Mucosa of rectum (tissue), 2 donors: ENCODE results near the gene POLD2.

Experiments used
- H3K27ac ChIP-seq, 2 donors: one replicate each; pipeline ENCODE4 v1.7.0; 2013; ENCODE audit warnings: inconsistent platforms in 2 of 2, low read depth in 2 of 2, low read length in 2 of 2
- H3K27me3 ChIP-seq, 2 donors: one replicate each; pipeline ENCODE4 v1.7.0; 2013; ENCODE audit warnings: low read length in 2 of 2; ENCODE audit not compliant: control insufficient read depth in 2 of 2, insufficient read depth in 2 of 2
- H3K36me3 ChIP-seq, 2 donors: one replicate each; pipeline ENCODE4 v1.7.0; 2013; ENCODE audit warnings: low read length in 2 of 2; ENCODE audit not compliant: control insufficient read depth in 2 of 2, insufficient read depth in 2 of 2
- H3K4me1 ChIP-seq, 2 donors: one replicate each; pipeline ENCODE4 v1.7.0; 2013; ENCODE audit warnings: low read length in 2 of 2, mild to moderate bottlenecking in 1 of 2; ENCODE audit not compliant: control insufficient read depth in 2 of 2, insufficient read depth in 2 of 2
- H3K4me3 ChIP-seq, 2 donors: one replicate each; pipeline ENCODE4 v1.7.0; 2013; ENCODE audit warnings: low read length in 2 of 2
- H3K9ac ChIP-seq, 2 donors: one replicate each; pipeline ENCODE4 v1.7.0; 2013; ENCODE audit warnings: low read length in 2 of 2, low read depth in 1 of 2, mild to moderate bottlenecking in 1 of 2
- H3K9me3 ChIP-seq, 2 donors: one replicate each; pipeline ENCODE4 v1.7.0; 2013; ENCODE audit warnings: low read length in 2 of 2; ENCODE audit not compliant: control insufficient read depth in 2 of 2
- donor health status: healthy.
- donor health status: Normal muscosa, but diverticular disease.

POLD2 gene

DNA sequence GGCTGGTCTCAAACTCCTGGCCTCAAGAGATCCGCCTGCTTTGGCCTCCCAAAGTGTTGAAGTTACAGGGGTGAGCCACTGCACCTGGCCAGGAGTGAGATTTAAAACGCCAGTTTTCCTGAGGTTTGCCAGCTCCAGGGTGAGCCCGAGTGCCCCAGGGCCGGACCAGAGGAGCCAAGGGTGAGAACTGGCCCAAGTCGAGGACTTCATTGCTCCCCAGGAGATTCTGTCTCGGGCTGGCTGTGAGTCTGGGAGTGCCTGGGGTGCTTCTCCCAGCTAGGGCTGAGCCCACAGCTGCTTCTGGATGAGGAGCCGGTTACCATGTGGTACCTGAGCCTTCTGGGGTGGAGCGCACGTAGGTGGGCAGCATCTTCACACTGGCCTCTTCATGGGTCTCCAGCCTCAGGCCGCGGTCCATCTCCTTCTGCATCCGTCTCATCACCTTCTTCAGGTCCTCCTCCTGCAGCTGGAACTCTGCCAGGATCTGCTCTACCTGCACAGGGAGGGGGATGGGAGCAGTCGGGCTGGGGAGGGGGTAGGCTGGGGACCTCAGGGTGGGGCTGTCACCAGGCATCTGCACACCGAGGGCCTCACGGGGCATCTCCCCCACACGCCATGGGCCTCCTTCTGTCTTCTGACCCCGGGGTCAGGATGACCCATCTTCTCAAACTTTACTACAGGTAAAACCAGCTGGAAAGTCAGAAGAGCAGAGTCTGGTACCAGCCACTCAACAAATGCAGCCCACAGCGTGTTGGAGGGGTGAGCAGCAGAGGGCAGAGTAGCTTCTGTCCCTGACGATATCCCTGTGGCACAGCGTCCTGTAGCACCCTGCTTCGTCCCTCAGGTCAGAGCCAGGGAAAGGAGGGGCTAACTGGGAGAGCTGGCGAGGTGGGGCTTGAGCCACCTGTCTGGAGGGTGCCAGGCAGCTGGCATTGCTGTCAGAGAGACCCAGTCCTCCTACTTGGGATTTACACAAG, 29.9 kb upstream of the POLD2 start:
- Histone ChIP-seq H3K27ac (no peak overlapping the region), H3K4me1 (no peaks in the 10 kb centered on the region), H3K9ac (no peak overlapping the region), H3K27me3 (no peaks in the 10 kb centered on the region), H3K9me3 (no peaks in the 10 kb centered on the region), H3K4me3 (no peak overlapping the region), H3K36me3 (no peaks in the 10 kb centered on the region)

DNA sequence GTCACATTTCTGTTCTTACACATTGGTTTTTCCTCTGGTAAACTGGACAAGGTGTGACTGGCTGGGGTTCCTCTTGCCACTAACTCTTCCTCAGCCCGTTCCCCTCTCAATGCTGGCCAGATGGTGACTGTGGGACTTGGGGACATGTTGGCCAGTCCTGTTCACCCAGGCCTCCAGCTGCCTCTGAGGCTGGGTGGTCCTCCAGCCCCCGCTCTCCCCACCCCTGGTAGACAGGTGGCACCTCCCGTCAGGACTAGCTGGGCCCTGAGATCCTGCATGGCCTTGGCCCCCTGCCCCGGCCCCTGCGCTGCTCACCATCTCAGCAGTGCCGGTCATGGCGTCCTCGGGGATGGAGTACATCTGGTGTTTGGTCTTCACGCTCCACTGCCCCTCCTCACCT, 28.6 kb upstream of the POLD2 start:
- Histone ChIP-seq H3K9ac (no peak overlapping the region), H3K4me3 (no peak overlapping the region), H3K4me1 (no peaks in the 10 kb centered on the region), H3K27me3 (no peaks in the 10 kb centered on the region), H3K36me3 (no peaks in the 10 kb centered on the region), H3K9me3 (no peaks in the 10 kb centered on the region), H3K27ac (no peak overlapping the region)

DNA sequence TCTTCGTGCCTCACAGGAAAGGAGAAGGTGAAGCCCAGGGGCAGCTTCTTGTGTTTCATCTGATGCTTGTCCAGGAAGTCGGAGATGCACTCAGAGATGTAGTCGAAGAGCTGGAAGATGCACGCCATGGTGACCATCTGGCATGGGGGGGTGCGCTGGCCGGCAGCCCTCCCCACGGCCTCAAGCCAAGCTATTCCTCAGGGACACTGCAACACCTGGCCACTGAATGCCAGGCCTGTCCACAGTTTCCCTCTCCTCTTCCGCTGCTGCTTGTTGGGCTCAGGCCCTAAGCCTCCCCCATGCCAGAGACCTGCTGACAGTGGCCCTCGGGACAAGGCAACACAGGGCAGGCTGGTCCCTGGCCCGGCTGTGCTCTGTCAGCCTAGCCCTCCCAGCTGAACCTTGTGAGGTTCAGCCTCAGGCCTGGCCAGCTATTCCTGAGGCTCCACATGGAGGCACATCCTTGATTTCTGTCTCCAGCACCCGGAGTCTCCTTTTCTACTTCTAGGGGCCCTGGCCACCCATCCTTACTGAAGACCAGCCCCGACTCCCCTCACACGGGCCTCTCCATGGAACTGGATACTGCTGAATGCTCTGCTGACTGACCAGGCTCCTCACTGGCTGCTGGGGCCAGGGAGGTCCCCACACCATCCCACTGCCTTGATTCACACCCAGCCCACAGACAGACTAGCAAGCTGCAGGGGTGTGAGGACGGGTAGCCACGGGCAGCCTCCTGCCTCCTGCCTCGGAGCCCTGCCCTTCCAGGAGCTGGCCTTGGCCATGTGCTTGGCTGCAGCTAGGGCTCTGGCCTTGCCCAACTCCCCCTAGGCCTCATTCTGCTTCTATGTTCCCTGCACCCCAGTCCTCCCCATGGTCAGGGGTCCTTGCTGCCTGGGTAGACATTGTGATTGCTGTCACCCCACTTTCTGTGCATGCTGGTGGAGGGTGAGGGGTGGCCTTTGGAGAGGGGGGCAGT, 27.9 kb upstream of the POLD2 start:
- Histone ChIP-seq H3K9me3 (no peaks in the 10 kb centered on the region), H3K4me3 (no peak overlapping the region), H3K27me3 (no peaks in the 10 kb centered on the region), H3K9ac (no peak overlapping the region), H3K27ac (no peak overlapping the region), H3K4me1 (peaks cover 0 to 5% of the 10 kb centered on the region in 2 donors), H3K36me3 (no peaks in the 10 kb centered on the region)

DNA sequence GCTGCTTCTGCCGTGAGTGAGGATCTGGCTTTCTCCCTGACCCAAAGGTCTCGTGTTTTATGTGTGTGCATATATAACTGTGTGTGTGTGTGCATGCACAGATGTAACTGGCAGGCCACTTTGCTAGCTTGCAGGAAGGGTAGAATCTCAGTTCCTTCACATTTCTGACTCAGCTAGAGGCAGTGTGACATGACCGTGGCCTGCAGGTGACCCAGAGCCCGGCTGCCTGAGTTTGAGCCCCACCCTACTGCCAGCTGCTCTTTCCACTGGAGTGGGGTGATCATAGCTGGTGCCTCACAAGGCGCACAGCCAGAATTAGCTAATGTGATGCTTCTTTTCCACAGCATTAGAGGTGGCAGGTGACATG, 27.1 kb upstream of the POLD2 start:
- no peak overlapping the region for H3K9ac ChIP-seq
- no peaks in the 10 kb centered on the region for H3K27me3 ChIP-seq

DNA sequence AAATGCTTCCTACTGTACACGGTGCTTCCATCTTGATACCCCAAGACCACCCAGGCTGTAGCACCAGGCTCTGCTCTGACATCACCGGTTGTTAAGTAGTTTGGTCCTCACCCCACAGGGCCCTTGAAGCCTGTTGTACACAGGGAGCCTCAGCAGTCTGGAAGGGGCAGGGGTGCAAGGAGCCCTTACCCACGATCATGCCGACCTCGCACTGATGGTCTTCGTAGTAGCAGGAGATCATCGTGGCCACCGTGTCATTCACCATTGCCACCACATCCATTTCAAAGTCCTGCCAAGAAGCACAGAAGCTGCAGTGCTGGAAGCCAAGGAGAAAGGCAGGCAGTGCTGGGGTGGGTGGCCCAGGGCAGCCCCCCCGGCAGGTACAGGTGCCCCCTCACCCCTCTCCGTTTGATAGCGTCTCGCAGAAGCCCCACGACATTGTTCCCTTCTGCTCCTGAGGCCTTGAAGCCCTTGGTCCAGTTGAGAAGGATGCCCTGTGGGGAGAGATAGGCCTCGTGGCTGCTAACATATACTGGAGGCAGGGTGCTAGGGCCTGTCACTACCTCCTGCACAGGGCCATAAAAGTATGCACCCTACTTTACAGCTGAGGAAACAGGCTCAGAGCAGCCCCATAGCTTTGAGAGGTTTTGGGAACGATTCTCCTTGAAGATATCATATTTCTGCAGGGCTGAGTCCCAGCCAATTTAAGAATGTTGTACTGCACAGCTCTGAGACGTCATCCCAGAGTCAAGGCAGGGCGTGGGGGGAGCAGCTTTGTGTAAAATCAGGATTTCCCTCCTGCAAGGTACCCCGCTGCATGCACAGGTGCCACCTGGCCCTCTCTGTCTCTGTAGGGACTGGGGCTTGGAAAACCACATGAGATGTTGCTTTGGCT, 26.5 kb upstream of the POLD2 start:
- Histone ChIP-seq H3K27me3 (no peaks in the 10 kb centered on the region), H3K4me1 (peaks cover 0 to 6% of the 10 kb centered on the region in 2 donors), H3K27ac (no peak overlapping the region), H3K36me3 (no peaks in the 10 kb centered on the region), H3K4me3 (no peak overlapping the region), H3K9me3 (no peaks in the 10 kb centered on the region), H3K9ac (no peak overlapping the region)

More for the DNA sequence above, 27.1 kb upstream of the POLD2 start:
- Histone ChIP-seq H3K9me3 (no peaks in the 10 kb centered on the region), H3K27ac (no peak overlapping the region), H3K4me3 (no peak overlapping the region), H3K4me1 (peaks cover 0 to 6% of the 10 kb centered on the region in 2 donors), H3K36me3 (no peaks in the 10 kb centered on the region)

DNA sequence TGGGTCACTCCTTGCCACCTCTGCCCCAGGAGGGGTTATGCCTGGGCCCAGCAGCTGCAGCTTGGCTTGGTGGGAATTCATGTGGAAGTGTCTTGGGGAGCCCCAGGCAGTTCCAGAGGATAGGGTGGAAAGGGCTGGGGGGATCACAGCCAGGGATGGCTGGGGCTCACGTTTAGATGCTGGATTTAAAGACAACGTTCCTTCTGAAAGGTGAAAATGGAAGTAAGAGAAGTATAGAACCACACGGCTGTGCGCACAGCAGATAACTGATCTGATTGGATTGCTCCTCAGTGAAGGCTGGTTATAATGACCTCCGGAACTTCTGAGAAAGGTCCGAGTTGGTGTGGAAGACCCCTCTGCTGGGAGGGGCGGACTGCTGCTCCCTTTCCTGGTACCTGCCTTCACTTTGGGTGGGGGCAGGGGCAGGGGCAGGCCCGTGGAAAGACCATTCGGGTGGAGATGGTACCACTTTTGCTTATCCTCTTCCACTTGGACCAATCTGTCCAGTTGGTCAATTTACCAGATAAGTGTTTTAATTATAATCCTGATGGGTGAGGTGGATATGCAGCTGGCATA, 25.7 kb upstream of the POLD2 start:
- Histone ChIP-seq H3K36me3 (no peaks in the 10 kb centered on the region), H3K4me1 (peaks cover 0 to 6% of the 10 kb centered on the region in 2 donors), H3K9ac (no peak overlapping the region), H3K27me3 (no peaks in the 10 kb centered on the region), H3K4me3 (no peak overlapping the region), H3K27ac (no peak overlapping the region), H3K9me3 (no peaks in the 10 kb centered on the region)

DNA sequence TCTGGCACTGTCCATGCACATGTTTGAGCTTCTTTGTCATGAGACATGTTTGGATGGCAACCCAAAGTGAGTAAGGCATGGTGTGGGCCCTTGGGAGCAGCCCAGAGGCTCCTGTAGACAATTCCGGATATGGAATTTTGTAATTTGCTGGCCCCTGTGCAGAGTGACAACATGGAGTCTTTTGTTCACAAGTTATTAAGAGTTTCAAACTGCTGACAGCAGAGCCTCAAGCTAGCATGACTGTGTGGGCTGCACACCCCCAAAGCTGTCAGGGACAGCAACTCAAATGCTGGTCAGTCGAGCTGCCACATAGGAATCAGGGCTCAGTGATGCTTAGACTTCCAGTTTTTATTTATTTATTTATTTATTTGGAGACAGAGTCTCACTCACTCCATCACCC, 24.8 kb upstream of the POLD2 start:
- H3K9me3 ChIP-seq, result no peaks in the 10 kb centered on the region
- H3K4me1 ChIP-seq, result peaks cover 0 to 6% of the 10 kb centered on the region in 2 donors
- H3K36me3 ChIP-seq, result no peaks in the 10 kb centered on the region
- no peak overlapping the region for H3K9ac ChIP-seq
- no peak overlapping the region for H3K4me3 ChIP-seq
- no peak overlapping the region for H3K27ac ChIP-seq
- H3K27me3 ChIP-seq, result no peaks in the 10 kb centered on the region

DNA sequence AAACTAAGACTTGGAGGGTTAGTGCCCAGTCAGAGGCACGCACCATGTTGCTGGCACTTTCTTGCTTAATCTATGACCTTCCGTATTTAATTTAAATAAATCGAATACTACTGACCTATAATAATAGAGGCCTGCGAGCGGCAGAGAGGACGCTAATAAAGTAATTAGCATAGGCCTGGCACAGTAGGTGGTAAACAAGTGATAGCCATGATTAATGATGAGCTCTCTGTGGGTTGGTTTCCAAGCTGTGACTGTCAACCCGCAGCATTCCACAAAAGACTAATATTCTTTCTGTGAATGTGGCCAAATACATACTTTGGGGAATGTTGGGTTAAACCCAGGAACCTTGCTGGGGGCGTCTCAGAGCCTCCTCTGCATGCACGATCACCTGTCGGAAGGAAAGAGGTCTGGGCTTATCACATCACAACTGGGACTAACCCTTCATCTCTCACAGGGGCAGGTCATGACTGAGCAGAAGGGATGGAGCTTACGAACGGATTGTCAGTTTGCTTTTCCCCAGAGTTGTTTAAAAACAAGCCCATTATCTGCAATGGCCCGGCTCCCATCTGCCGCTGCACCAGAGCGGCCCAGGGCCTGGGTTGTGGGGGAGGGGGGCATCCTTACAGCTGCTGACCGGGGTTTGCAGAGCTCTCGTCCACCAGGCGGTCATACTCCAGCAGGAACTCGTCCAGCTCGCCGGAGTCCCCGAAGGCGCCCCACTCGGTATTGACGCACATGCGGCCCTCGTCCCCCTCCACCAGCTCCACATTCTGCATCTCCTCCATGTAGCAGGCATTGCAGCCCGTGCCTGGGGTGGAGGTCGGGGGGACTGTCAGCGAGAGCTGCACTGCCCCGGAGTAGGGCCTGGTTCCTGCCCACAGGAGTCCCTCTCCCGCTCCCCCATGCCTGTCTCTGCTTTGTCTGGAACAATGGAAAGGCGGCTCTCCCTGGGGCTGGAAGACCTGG, 24.0 kb upstream of the POLD2 start:
- Histone ChIP-seq H3K9me3 (no peaks in the 10 kb centered on the region), H3K4me1 (peaks cover 0 to 6% of the 10 kb centered on the region in 2 donors), H3K4me3 (no peak overlapping the region), H3K36me3 (no peaks in the 10 kb centered on the region), H3K27me3 (no peaks in the 10 kb centered on the region), H3K27ac (no peak overlapping the region), H3K9ac (no peak overlapping the region)
